Measurements from ENCODE around the gene MESP2. TPM values are rescaled to one million over a fixed set of nuclear protein-coding genes. Genes with fewer than 3 reads are reported as not detected.
A peak's percentile ranks its signal among the peaks of the same experiment; 100 is the strongest.

Gene MESP2
- total RNA-seq, 2 experiments from 2014 or later = not detected

- H3K27ac Mint-ChIP-seq = no peak overlapping the region
- no peak overlapping the region for H3K4me3 Mint-ChIP-seq
- peaks cover 37% of the 10 kb centered on the region for H3K27me3 Mint-ChIP-seq
- CTCF ChIA-PET = no interaction called here
- no peaks in the 10 kb centered on the region for H3K9me3 Mint-ChIP-seq (ENCODE audit: low read depth)
- peaks cover 6% of the 10 kb centered on the region for H3K4me1 Mint-ChIP-seq
- ATAC-seq (no peak), DNase-seq (no peak)
- H3K36me3 Mint-ChIP-seq = peaks cover 10% of the 10 kb centered on the region
These were observed 36.8 kb downstream of the MESP2 start for GRCh38 chr15:89812847-89813320.

- Mint-ChIP-seq H3K27ac (no peak overlapping the region), H3K4me1 (peaks cover 6% of the 10 kb centered on the region), H3K27me3 (peaks cover 42% of the 10 kb centered on the region), H3K36me3 (peaks cover 10% of the 10 kb centered on the region), H3K4me3 (peak overlapping the region; percentile 13), H3K9me3 (ENCODE audit: low read depth) (no peaks in the 10 kb centered on the region)
- CTCF ChIA-PET = interaction anchor here (1.4 kb wide), 1 partner anchor 61 kb away, joined by 6 read pairs; no protein-coding TSS in a partner anchor
- no peak for DNase-seq
- no peak for ATAC-seq
These were observed 37.4 kb downstream of the MESP2 start for GRCh38 chr15:89813381-89814111.

GRCh38 chr15:89814112-89814742, 38.1 kb downstream of the MESP2 start:
- H3K4me3 Mint-ChIP-seq = peak overlapping the region; percentile 20
- CTCF ChIA-PET = interaction anchor here (1.1 to 1.4 kb wide), 2 partner anchors 53 to 61 kb away, joined by 3 to 6 read pairs; no protein-coding TSS in a partner anchor
- DNase-seq (no peak), ATAC-seq (no peak)
- H3K27ac Mint-ChIP-seq = no peak overlapping the region
- no peaks in the 10 kb centered on the region for H3K9me3 Mint-ChIP-seq (ENCODE audit: low read depth)
- H3K4me1 Mint-ChIP-seq = peaks cover 6% of the 10 kb centered on the region
- peaks cover 10% of the 10 kb centered on the region for H3K36me3 Mint-ChIP-seq
- peaks cover 42% of the 10 kb centered on the region for H3K27me3 Mint-ChIP-seq

DNA sequence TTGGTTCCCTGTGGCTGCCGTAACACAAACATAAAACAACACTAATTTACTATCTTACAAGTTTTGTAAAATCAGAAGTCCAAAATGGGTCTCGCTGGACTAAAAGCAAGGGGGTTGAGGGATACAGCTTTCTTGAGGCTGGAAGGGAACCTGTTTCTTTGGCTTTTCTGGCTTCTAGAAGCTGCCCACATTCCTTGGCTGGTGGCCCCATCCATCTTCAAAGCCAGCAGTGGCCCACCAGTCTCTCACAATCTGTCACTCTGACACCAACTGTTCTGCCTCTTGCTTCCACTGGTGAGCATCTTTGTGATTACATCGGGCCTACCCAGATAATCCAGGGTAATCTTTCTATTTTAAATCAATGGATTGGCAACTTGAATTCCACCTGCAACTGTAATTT, 39.6 kb downstream of the MESP2 start:
- no peak overlapping the region for H3K27ac Mint-ChIP-seq
- DNase-seq (no peak), ATAC-seq (no peak)
- CTCF ChIA-PET = interaction anchor here (0.6 to 1.2 kb wide), 2 partner anchors 55 to 59 kb away, joined by 3 to 4 read pairs; no protein-coding TSS in a partner anchor
- H3K4me1 Mint-ChIP-seq = peaks cover 9% of the 10 kb centered on the region
- peak overlapping the region; percentile 60 for H3K4me3 Mint-ChIP-seq
- H3K27me3 Mint-ChIP-seq = peaks cover 45% of the 10 kb centered on the region
- H3K9me3 Mint-ChIP-seq (ENCODE audit: low read depth) = no peaks in the 10 kb centered on the region
- peaks cover 10% of the 10 kb centered on the region for H3K36me3 Mint-ChIP-seq

DNA sequence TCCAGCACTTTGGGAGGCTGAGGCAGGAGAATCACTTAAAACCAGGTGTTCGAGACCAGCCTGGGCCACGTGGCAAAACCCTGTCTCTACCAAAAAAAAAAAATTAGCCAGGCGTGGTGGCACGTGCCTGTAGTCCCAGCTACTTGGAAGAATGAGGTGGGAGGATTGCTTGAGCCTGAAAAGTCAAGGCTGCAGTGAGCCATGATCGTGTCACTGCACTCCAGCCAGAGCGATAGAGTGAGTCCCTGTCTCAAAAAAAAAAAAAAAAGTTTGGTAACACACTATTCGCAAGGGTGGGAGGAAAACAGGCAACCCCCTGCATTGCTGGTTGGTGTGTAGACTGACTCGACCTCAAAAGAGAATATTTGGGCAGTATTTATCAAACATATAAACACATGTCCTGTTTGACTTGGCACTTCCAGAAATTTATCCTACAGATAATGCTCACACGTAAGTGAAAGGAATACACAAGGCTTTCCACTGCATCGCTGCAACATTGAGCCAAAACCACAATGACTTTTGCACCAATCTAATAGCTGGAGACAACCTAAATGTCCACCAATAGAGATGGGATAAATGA, 41.7 kb downstream of the MESP2 start:
- DNase-seq = no peak
- peaks cover 61% of the 10 kb centered on the region for H3K27me3 Mint-ChIP-seq
- no peaks in the 10 kb centered on the region for H3K9me3 Mint-ChIP-seq (ENCODE audit: low read depth)
- no peak overlapping the region for H3K27ac Mint-ChIP-seq
- H3K36me3 Mint-ChIP-seq = peaks cover 10% of the 10 kb centered on the region
- peaks cover 10% of the 10 kb centered on the region for H3K4me1 Mint-ChIP-seq
- CTCF ChIA-PET = no interaction called here
- H3K4me3 Mint-ChIP-seq = no peak overlapping the region
- ATAC-seq = no peak

GRCh38 chr15:89818287-89818686, 42.2 kb downstream of the MESP2 start:
- CTCF ChIA-PET = no interaction called here
- H3K4me1 Mint-ChIP-seq = peaks cover 10% of the 10 kb centered on the region

DNA sequence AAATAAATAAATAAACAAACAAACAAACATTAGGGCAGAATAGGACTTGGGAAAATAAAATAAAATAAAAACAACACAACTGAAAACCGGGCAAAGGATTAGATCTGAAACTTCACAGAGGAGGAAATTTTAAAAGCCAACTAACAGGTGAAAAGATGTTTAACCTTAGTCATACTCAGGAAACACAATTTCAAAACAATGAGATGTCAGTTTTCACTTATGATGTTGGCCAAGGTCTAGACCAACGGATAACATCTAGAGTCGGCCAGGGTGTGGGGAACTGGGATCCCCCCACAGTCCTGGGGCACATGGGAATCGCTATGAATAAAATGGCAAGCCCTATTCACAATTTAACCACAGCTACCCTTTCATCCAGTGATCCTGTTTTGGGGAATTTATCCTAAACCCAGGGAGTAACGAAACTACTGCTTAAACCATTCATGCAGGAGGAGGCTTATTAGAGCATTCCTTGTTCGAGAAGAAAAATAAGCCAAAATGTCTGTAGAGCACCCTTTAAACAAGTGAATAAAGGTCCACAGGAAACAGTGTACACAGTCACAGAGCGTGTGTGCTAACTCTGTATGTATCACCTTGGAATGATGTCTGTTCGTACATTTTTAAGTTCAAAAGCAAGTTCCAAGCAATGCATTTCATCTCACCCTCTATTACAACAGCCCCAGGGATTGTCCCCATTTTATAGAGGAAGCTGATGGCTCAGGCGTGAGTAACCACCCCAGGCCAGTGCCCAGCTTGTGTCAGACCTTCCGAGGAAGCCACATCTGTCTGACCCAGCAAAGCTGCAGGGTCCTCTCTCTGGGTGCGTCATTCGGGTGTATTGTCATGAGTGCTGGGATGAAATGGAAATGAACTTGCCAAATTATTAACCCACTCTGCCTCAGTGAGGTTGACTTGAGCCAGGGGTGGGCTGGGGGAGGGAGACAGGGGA, 44.8 kb downstream of the MESP2 start:
- DNase-seq = no peak
- peaks cover 41% of the 10 kb centered on the region for H3K27me3 Mint-ChIP-seq
- peaks cover 3% of the 10 kb centered on the region for H3K36me3 Mint-ChIP-seq
- ATAC-seq = no peak
- H3K4me3 Mint-ChIP-seq = no peak overlapping the region
- H3K9me3 Mint-ChIP-seq (ENCODE audit: low read depth) = no peaks in the 10 kb centered on the region
- H3K27ac Mint-ChIP-seq = no peak overlapping the region
- peaks cover 5% of the 10 kb centered on the region for H3K4me1 Mint-ChIP-seq
- CTCF ChIA-PET = interaction anchor here (1.1 kb wide), 1 partner anchor 54 kb away, joined by 3 read pairs; no protein-coding TSS in a partner anchor

More at GRCh38 chr15:89818287-89818686, 42.2 kb downstream of the MESP2 start:
- no peaks in the 10 kb centered on the region for H3K9me3 Mint-ChIP-seq (ENCODE audit: low read depth)
- no peak for DNase-seq
- no peak overlapping the region for H3K4me3 Mint-ChIP-seq
- ATAC-seq = no peak
- no peak overlapping the region for H3K27ac Mint-ChIP-seq
- H3K27me3 Mint-ChIP-seq = peaks cover 59% of the 10 kb centered on the region
- H3K36me3 Mint-ChIP-seq = peaks cover 10% of the 10 kb centered on the region

- CTCF ChIA-PET = interaction anchor here (0.8 to 1.1 kb wide), 2 partner anchors 53 to 82 kb away, joined by 3 to 5 read pairs; no protein-coding TSS in a partner anchor
- H3K27me3 Mint-ChIP-seq = peaks cover 32% of the 10 kb centered on the region
- no peak overlapping the region for H3K4me3 Mint-ChIP-seq
- no peak for ATAC-seq
- no peak for DNase-seq
- H3K27ac Mint-ChIP-seq = no peak overlapping the region
- H3K4me1 Mint-ChIP-seq = peaks cover 3% of the 10 kb centered on the region
- H3K36me3 Mint-ChIP-seq = no peaks in the 10 kb centered on the region
- H3K9me3 Mint-ChIP-seq (ENCODE audit: low read depth) = no peaks in the 10 kb centered on the region
These were observed 45.9 kb downstream of the MESP2 start for GRCh38 chr15:89822026-89822425.

DNA sequence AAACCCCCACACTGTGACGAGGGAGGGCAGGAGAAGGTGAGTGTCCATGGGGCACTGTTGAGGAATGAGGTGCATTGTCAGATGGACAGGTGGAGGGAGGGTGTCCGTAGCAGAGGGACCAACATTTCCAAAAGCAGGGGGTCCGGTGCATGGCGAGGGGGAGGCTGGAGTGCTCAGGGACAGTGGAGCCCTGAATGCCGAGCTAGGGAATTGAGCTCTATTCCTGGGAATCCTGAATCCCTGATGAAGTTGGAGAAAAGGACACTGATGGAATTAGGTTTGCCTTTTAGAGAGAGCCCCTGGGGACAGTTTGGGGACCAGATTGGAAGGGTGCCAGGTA, 46.4 kb downstream of the MESP2 start:
- no peak overlapping the region for H3K4me3 Mint-ChIP-seq
- peaks cover 28% of the 10 kb centered on the region for H3K27me3 Mint-ChIP-seq
- CTCF ChIA-PET = interaction anchor here (0.8 kb wide), 1 partner anchor 83 kb away, joined by 5 read pairs; no protein-coding TSS in a partner anchor
- ATAC-seq (no peak), DNase-seq (no peak)
- no peaks in the 10 kb centered on the region for H3K9me3 Mint-ChIP-seq (ENCODE audit: low read depth)
- no peak overlapping the region for H3K27ac Mint-ChIP-seq
- peaks cover 3% of the 10 kb centered on the region for H3K4me1 Mint-ChIP-seq
- H3K36me3 Mint-ChIP-seq = no peaks in the 10 kb centered on the region

- no peaks in the 10 kb centered on the region for H3K36me3 Mint-ChIP-seq
- peaks cover 23% of the 10 kb centered on the region for H3K27me3 Mint-ChIP-seq
- ATAC-seq (no peak), DNase-seq (no peak)
- H3K4me3 Mint-ChIP-seq = no peak overlapping the region
- CTCF ChIA-PET = no interaction called here
- no peak overlapping the region for H3K27ac Mint-ChIP-seq
- H3K9me3 Mint-ChIP-seq (ENCODE audit: low read depth) = no peaks in the 10 kb centered on the region
- H3K4me1 Mint-ChIP-seq = peaks cover 3% of the 10 kb centered on the region
These were observed 47.0 kb downstream of the MESP2 start for GRCh38 chr15:89822951-89823711.

- Mint-ChIP-seq H3K4me3 (no peak overlapping the region), H3K27me3 (peaks cover 21% of the 10 kb centered on the region), H3K36me3 (no peaks in the 10 kb centered on the region), H3K4me1 (peaks cover 3% of the 10 kb centered on the region), H3K9me3 (ENCODE audit: low read depth) (no peaks in the 10 kb centered on the region), H3K27ac (no peak overlapping the region)
- no peak for DNase-seq
- CTCF ChIA-PET = no interaction called here
- no peak for ATAC-seq
These were observed 47.9 kb downstream of the MESP2 start for GRCh38 chr15:89823836-89824606.

DNA sequence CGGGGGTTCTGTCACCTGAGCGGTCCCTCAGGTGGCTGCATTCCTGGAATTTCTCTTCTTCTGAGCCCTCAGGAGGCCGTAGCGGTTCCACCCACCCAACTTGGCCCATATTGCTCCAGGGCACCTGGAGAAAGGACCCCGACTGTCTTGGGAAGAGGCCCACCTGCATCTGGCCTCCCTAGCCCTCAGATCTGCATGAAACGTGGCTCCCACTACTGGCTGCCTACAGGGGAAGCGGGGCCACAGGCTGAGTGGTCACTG, 48.4 kb downstream of the MESP2 start:
- no peak for DNase-seq

More for the DNA sequence above, 48.4 kb downstream of the MESP2 start:
- Mint-ChIP-seq H3K27ac (no peak overlapping the region), H3K9me3 (ENCODE audit: low read depth) (no peaks in the 10 kb centered on the region), H3K4me1 (peaks cover 3% of the 10 kb centered on the region), H3K36me3 (no peaks in the 10 kb centered on the region), H3K27me3 (peaks cover 21% of the 10 kb centered on the region), H3K4me3 (no peak overlapping the region)
- no peak for ATAC-seq
- CTCF ChIA-PET = no interaction called here
